Neural cell (in vitro differentiated cells): Measurements from ENCODE around the gene TBC1D32. TPM values are rescaled to one million over a fixed set of nuclear protein-coding genes. Genes with fewer than 3 reads are reported as not detected.

ENCODE experiments used
- H2AFZ ChIP-seq: fragments of 200-600, 300-800 bp; sonication (generic), shearing (Covaris generic); 2 replicates; pipeline ENCODE4 v1.6.0; 2014; ENCODE audit warnings: low read depth, mild to moderate bottlenecking, antibody characterized with exemption, low read length, moderate library complexity
- H3F3A ChIP-seq: fragments of 200-600 bp; shearing (Covaris generic); 2 replicates; pipeline ENCODE4 v1.6.1; 2016; ENCODE audit warnings: mild to moderate bottlenecking, moderate library complexity, mixed read lengths, antibody characterized with exemption, low read length; ENCODE audit not compliant: insufficient read depth, poor library complexity, severe bottlenecking
- H3K27ac ChIP-seq: fragments of 200-600, 300-800 bp; sonication (generic), shearing (Covaris generic); 2 replicates; pipeline ENCODE4 v1.5.1; 2014; ENCODE audit warnings: mild to moderate bottlenecking, low read length, moderate library complexity
- H3K27me3 ChIP-seq: fragments of 300-800, 200-600 bp; sonication (generic), shearing (Covaris generic); 2 replicates; pipeline ENCODE4 v1.6.0; 2014; ENCODE audit warnings: mild to moderate bottlenecking, low read depth, low read length, moderate library complexity; ENCODE audit not compliant: insufficient read depth
- H3K36me3 ChIP-seq: fragments of 300-800, 200-600 bp; sonication (generic), shearing (Covaris generic); 2 replicates; pipeline ENCODE4 v1.5.1; 2014; ENCODE audit warnings: mild to moderate bottlenecking, antibody characterized with exemption, low read length, moderate library complexity; ENCODE audit not compliant: insufficient read depth
- H3K4me2 ChIP-seq: fragments of 300-800, 200-600 bp; sonication (generic), shearing (Covaris generic); 2 replicates; pipeline ENCODE4 v1.6.0; 2014; ENCODE audit warnings: mild to moderate bottlenecking, low read length
- H3K4me3 ChIP-seq: fragments of 300-800, 200-600 bp; sonication (generic), shearing (Covaris generic); 2 replicates; pipeline ENCODE4 v1.5.1; 2014; ENCODE audit warnings: mild to moderate bottlenecking, low read length, moderate library complexity
- H3K79me2 ChIP-seq: fragments of 200-600 bp; shearing (Covaris generic); replicated peaks from 2 replicates; pipeline ENCODE4 v1.6.0; 2014; ENCODE audit warnings: mild to moderate bottlenecking, low read length, moderate library complexity; ENCODE audit not compliant: insufficient read depth
- H3K9ac ChIP-seq: fragments of 300-800, 200-600 bp; sonication (generic), shearing (Covaris generic); 2 replicates; pipeline ENCODE4 v1.6.1; 2016; ENCODE audit warnings: mild to moderate bottlenecking, low read length, mixed read lengths
- H3K9me2 ChIP-seq: fragments of 200-600 bp; shearing (Covaris generic); 2 replicates; pipeline ENCODE4 v1.6.1; 2016; ENCODE audit warnings: mild to moderate bottlenecking, low read length, mixed read lengths; ENCODE audit not compliant: insufficient read depth
- H3K9me3 ChIP-seq: fragments of 200-600, 300-800 bp; sonication (generic), shearing (Covaris generic); 2 replicates; pipeline ENCODE4 v1.6.1; 2016; ENCODE audit warnings: mild to moderate bottlenecking, mixed run types, low read length, moderate library complexity, mixed read lengths
- H4K20me1 ChIP-seq: fragments of 200-600 bp; shearing (Covaris generic); 2 replicates; pipeline ENCODE4 v1.6.1; 2016; ENCODE audit warnings: mild to moderate bottlenecking, mixed run types; ENCODE audit not compliant: insufficient read depth
- EP300 ChIP-seq: fragments of 450-650 bp; conservative IDR thresholded peaks from 2 replicates; pipeline ENCODE4 v1.6.1; 2014; ENCODE audit warnings: antibody characterized with exemption, mild to moderate bottlenecking, moderate library complexity; ENCODE audit not compliant: poor library complexity, severe bottlenecking
- EZH2 ChIP-seq: fragments of 200-600, 300-800 bp; shearing (Covaris generic), sonication (generic); IDR thresholded peaks from 2 replicates; pipeline ENCODE4 v1.6.1; 2014; ENCODE audit warnings: antibody characterized with exemption, low read length, borderline replicate concordance, mild to moderate bottlenecking; ENCODE audit not compliant: insufficient read depth, poor library complexity, severe bottlenecking
- MXI1 ChIP-seq: fragments of 450-650 bp; conservative IDR thresholded peaks from 2 replicates; pipeline ENCODE4 v1.6.1; 2014; ENCODE audit warnings: antibody characterized with exemption, mild to moderate bottlenecking; ENCODE audit not compliant: poor library complexity, severe bottlenecking
- POLR2AphosphoS5 ChIP-seq: IDR thresholded peaks from 2 replicates; pipeline ENCODE4 v1.6.1; 2012
- RAD21 ChIP-seq: fragments of 450-650 bp; conservative IDR thresholded peaks from 2 replicates; pipeline ENCODE4 v1.6.1; 2014; ENCODE audit warnings: antibody characterized with exemption, mild to moderate bottlenecking, moderate library complexity
- SMC3 ChIP-seq: fragments of 450-650 bp; conservative IDR thresholded peaks from 2 replicates; pipeline ENCODE4 v1.6.1; 2014; ENCODE audit warnings: antibody characterized with exemption, mild to moderate bottlenecking, moderate library complexity; ENCODE audit not compliant: poor library complexity
- TAF1 ChIP-seq: IDR thresholded peaks from 2 replicates; pipeline ENCODE4 v1.6.1; 2012; ENCODE audit warnings: low read depth
- polyA plus RNA-seq: library from polyadenylated mRNA; depleted of rRNA; stranded (reverse); fragments of >200 nt; gene quantifications from 2 replicates; pipeline ENCODE4 v1.2.3, GENCODE V29; 2014
- TF ChIP-seq, protein P1 (sequence below): IDR thresholded peaks from 2 replicates; pipeline ENCODE4 v1.6.1; 2012; ENCODE audit warnings: borderline replicate concordance
- TF ChIP-seq, protein P2 (sequence below): fragments of 450-650 bp; IDR thresholded peaks from 2 replicates; pipeline ENCODE4 v1.5.1; 2014; ENCODE audit warnings: antibody characterized with exemption, mild to moderate bottlenecking, moderate library complexity; ENCODE audit not compliant: poor library complexity, severe bottlenecking

TBC1D32 gene
- polyA plus RNA-seq, 1 donor from 2014 or later, result 33.2 TPM

DNA sequence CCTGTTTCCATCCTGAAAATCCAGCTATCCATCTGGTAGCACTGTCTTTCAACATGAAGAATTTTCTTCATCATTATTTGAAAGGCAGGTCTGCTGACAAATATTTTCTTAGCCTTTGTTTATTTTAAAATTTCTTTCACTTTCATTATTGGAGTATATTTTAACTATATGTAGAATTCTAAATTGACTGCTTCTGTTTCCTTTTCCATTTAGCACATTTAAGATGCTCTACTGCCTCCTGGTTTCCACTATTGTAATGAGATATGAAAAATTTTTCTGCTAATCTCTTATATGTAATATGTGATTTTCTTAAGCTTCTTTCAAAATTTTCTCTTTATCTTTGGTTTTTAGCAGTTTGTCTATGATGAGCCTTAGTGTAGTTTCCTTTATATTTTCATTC is 97.3 kb downstream of the TBC1D32 start:
- no peak overlapping the region for H3K4me3 ChIP-seq
- no peak for TF ChIP-seq RAD21
- no peak for TF ChIP-seq TAF1
- TF ChIP-seq POLR2AphosphoS5, result no peak
- no peak overlapping the region for H3K4me2 ChIP-seq

DNA sequence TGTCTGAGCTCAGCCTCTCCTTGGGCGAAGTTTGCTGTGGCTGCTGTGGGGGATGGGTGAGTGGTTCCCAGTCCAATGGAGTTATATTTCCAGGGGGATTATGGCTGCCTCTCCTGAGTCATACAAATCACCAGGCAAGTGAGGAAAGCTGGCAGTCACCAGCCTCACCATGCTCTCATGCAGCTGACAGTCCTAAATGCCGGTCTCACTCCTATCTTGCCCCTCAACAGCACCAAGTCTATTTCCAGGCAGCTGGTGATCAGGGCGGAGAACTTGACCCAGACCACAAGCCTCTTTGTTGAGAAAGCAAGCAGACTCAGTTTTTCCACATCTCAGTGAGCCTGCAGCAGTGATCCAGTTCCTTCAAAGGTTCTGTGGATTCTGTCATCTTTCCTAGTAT is 98.9 kb downstream of the TBC1D32 start:
- Histone ChIP-seq H3K4me3 (no peak overlapping the region), H3K36me3 (no peaks in the 10 kb centered on the region), H2AFZ (no peak overlapping the region), H3K27ac (no peak overlapping the region), H3K9ac (no peak overlapping the region), H3K9me2 (no peaks in the 10 kb centered on the region), H4K20me1 (no peaks in the 10 kb centered on the region), H3K79me2 (no peaks in the 10 kb centered on the region), H3K27me3 (no peaks in the 10 kb centered on the region), H3K4me2 (no peak overlapping the region), H3K9me3 (no peaks in the 10 kb centered on the region), H3F3A (no peaks in the 10 kb centered on the region)
- TF ChIP-seq RAD21 (no peak), EP300 (no peak), EZH2 (no peak), TAF1 (no peak), SMC3 (no peak)

More for the DNA sequence above, 97.3 kb downstream of the TBC1D32 start:
- no peaks in the 10 kb centered on the region for H3K9me2 ChIP-seq
- no peak overlapping the region for H3K9ac ChIP-seq
- no peaks in the 10 kb centered on the region for H3K9me3 ChIP-seq
- no peaks in the 10 kb centered on the region for H3K79me2 ChIP-seq
- no peaks in the 10 kb centered on the region for H4K20me1 ChIP-seq
- no peak overlapping the region for H2AFZ ChIP-seq
- no peak overlapping the region for H3K27ac ChIP-seq
- no peaks in the 10 kb centered on the region for H3F3A ChIP-seq
- H3K36me3 ChIP-seq, result no peaks in the 10 kb centered on the region
- H3K27me3 ChIP-seq, result no peaks in the 10 kb centered on the region

DNA sequence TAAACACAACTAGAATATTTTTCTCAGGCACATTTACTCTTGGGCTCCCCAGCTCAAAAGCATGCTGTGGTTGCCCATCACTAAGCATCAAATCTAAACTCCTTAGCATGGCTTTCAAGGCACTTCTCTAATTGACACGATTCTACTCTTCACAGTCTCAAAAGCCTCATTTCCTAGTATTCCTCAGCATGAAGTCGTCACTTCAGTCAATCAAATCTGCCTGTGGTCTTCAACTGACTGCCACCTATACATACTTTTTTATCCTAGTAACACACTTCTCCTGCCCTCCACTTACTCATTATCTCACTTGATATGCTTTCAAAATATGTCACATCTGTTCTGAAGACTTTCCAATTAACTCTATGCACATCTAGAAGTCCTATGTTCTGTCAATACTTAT is 110.3 kb downstream of the TBC1D32 start:
- Histone ChIP-seq H3F3A (peaks cover 5% of the 10 kb centered on the region), H3K9me2 (no peaks in the 10 kb centered on the region), H3K9ac (no peak overlapping the region), H3K4me3 (no peak overlapping the region), H3K79me2 (no peaks in the 10 kb centered on the region), H3K9me3 (no peaks in the 10 kb centered on the region), H3K27me3 (no peaks in the 10 kb centered on the region), H3K4me2 (no peak overlapping the region), H2AFZ (no peak overlapping the region), H3K36me3 (no peaks in the 10 kb centered on the region), H3K27ac (peak overlapping the region; percentile 48), H4K20me1 (no peaks in the 10 kb centered on the region)
- peak; percentile 93 for TF ChIP-seq POLR2AphosphoS5
- TF ChIP-seq RAD21, result no peak
- TF ChIP-seq, protein P1, sequence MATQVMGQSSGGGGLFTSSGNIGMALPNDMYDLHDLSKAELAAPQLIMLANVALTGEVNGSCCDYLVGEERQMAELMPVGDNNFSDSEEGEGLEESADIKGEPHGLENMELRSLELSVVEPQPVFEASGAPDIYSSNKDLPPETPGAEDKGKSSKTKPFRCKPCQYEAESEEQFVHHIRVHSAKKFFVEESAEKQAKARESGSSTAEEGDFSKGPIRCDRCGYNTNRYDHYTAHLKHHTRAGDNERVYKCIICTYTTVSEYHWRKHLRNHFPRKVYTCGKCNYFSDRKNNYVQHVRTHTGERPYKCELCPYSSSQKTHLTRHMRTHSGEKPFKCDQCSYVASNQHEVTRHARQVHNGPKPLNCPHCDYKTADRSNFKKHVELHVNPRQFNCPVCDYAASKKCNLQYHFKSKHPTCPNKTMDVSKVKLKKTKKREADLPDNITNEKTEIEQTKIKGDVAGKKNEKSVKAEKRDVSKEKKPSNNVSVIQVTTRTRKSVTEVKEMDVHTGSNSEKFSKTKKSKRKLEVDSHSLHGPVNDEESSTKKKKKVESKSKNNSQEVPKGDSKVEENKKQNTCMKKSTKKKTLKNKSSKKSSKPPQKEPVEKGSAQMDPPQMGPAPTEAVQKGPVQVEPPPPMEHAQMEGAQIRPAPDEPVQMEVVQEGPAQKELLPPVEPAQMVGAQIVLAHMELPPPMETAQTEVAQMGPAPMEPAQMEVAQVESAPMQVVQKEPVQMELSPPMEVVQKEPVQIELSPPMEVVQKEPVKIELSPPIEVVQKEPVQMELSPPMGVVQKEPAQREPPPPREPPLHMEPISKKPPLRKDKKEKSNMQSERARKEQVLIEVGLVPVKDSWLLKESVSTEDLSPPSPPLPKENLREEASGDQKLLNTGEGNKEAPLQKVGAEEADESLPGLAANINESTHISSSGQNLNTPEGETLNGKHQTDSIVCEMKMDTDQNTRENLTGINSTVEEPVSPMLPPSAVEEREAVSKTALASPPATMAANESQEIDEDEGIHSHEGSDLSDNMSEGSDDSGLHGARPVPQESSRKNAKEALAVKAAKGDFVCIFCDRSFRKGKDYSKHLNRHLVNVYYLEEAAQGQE, result peak; percentile 75
- TF ChIP-seq SMC3, result peak; percentile 26
- no peak for TF ChIP-seq EZH2
- no peak for TF ChIP-seq TAF1
- TF ChIP-seq, protein P2, sequence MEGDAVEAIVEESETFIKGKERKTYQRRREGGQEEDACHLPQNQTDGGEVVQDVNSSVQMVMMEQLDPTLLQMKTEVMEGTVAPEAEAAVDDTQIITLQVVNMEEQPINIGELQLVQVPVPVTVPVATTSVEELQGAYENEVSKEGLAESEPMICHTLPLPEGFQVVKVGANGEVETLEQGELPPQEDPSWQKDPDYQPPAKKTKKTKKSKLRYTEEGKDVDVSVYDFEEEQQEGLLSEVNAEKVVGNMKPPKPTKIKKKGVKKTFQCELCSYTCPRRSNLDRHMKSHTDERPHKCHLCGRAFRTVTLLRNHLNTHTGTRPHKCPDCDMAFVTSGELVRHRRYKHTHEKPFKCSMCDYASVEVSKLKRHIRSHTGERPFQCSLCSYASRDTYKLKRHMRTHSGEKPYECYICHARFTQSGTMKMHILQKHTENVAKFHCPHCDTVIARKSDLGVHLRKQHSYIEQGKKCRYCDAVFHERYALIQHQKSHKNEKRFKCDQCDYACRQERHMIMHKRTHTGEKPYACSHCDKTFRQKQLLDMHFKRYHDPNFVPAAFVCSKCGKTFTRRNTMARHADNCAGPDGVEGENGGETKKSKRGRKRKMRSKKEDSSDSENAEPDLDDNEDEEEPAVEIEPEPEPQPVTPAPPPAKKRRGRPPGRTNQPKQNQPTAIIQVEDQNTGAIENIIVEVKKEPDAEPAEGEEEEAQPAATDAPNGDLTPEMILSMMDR, result no peak
- peak; percentile 16 for TF ChIP-seq MXI1
- peak; percentile 99 for TF ChIP-seq EP300
